ENCODE data around the gene TACSTD2. TPM values are rescaled to one million over a fixed set of nuclear protein-coding genes. Genes with fewer than 3 reads are reported as not detected.

TACSTD2 gene
- total RNA-seq, 2 donors from 2014 or later, result 219 to 310 TPM

DNA sequence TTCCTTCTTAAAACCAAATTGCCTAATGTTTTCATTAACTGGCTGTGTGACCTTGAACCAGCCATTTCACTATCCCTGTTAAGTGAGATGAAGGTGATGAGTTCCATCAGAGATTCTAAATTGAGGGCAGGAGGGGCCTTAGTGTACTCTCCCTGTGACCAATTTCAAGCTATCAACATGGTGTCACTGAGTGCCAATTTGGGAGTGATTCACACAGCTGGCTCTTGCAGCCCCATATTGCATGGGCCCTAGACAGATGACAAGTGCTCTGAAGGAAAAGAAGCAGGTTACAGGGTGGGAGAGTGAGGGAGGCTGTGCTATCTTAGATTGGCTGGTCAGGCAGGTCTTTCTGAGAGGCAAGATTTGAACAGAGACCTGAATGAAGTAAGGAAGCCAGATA is 13.0 kb upstream of the TACSTD2 start:
- H3K27me3 ChIP-seq (replicated peaks; ENCODE audit: insufficient read depth), result no peaks in the 10 kb centered on the region
- TF ChIP-seq, protein P1, sequence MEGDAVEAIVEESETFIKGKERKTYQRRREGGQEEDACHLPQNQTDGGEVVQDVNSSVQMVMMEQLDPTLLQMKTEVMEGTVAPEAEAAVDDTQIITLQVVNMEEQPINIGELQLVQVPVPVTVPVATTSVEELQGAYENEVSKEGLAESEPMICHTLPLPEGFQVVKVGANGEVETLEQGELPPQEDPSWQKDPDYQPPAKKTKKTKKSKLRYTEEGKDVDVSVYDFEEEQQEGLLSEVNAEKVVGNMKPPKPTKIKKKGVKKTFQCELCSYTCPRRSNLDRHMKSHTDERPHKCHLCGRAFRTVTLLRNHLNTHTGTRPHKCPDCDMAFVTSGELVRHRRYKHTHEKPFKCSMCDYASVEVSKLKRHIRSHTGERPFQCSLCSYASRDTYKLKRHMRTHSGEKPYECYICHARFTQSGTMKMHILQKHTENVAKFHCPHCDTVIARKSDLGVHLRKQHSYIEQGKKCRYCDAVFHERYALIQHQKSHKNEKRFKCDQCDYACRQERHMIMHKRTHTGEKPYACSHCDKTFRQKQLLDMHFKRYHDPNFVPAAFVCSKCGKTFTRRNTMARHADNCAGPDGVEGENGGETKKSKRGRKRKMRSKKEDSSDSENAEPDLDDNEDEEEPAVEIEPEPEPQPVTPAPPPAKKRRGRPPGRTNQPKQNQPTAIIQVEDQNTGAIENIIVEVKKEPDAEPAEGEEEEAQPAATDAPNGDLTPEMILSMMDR (IDR thresholded peaks at IDR 0.05), result no peak
- TF ChIP-seq POLR2A (IDR thresholded peaks at IDR 0.05) (no peak), POLR2AphosphoS5 (IDR thresholded peaks at IDR 0.05) (no peak)
- H3K4me3 ChIP-seq, result no peak overlapping the region
- H3K4me1 ChIP-seq (replicated peaks), result no peaks in the 10 kb centered on the region
- no peak for DNase-seq (ENCODE audit: low spot score)
- no peak overlapping the region for H3K27ac ChIP-seq
- H3K36me3 ChIP-seq, result no peaks in the 10 kb centered on the region
- H3K9me3 ChIP-seq, result no peaks in the 10 kb centered on the region
- intact Hi-C loops (cut with DNase I), result no loop called here

DNA sequence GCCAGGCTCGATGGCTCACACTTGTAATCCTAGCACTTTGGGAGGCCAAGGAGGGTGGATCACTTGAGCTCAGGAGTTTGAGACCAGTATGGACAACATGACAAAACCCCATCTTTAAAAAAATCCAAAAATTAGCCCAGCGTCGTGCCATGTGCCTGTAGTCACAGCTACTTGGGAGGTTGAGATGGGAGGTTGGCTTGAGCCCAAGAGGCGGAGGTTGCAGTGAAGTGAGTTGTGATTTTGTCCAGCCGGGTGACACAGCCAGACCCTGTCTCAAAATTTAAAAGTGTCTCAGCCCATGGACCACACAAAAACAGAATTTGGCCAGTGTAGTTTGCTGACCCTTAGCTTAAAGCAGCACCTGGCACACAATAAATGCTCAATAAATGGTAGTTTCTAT is 11.3 kb upstream of the TACSTD2 start:
- intact Hi-C loops (cut with DNase I), result no loop called here
- H3K9me3 ChIP-seq, result no peaks in the 10 kb centered on the region
- no peaks in the 10 kb centered on the region for H3K4me1 ChIP-seq (replicated peaks)
- no peak for DNase-seq (ENCODE audit: low spot score)
- H3K36me3 ChIP-seq, result no peaks in the 10 kb centered on the region
- TF ChIP-seq, protein P1 (IDR thresholded peaks at IDR 0.05), result no peak
- TF ChIP-seq POLR2AphosphoS5 (IDR thresholded peaks at IDR 0.05), result no peak
- TF ChIP-seq POLR2A (IDR thresholded peaks at IDR 0.05), result no peak
- H3K27me3 ChIP-seq (replicated peaks; ENCODE audit: insufficient read depth), result no peaks in the 10 kb centered on the region
- no peak overlapping the region for H3K4me3 ChIP-seq
- 75% methylated on average over 5 of the region's 5 CpGs for WGBS
- no peak overlapping the region for H3K27ac ChIP-seq

- H3K27me3 ChIP-seq (replicated peaks; ENCODE audit: insufficient read depth), result no peaks in the 10 kb centered on the region
- 94% methylated on average over 2 of the region's 2 CpGs for WGBS
- no peaks in the 10 kb centered on the region for H3K9me3 ChIP-seq
- no peak for DNase-seq (ENCODE audit: low spot score)
- intact Hi-C loops (cut with DNase I), result no loop called here
- H3K4me3 ChIP-seq, result no peak overlapping the region
- no peaks in the 10 kb centered on the region for H3K4me1 ChIP-seq (replicated peaks)
- H3K27ac ChIP-seq, result no peak overlapping the region
- no peak for TF ChIP-seq POLR2A (IDR thresholded peaks at IDR 0.05)
- no peak for TF ChIP-seq POLR2AphosphoS5 (IDR thresholded peaks at IDR 0.05)
- TF ChIP-seq, protein P1 (IDR thresholded peaks at IDR 0.05), result no peak
- H3K36me3 ChIP-seq, result no peaks in the 10 kb centered on the region
Observed at GRCh38 chr1:58587667-58588066, 10.6 kb upstream of the TACSTD2 start.

DNA sequence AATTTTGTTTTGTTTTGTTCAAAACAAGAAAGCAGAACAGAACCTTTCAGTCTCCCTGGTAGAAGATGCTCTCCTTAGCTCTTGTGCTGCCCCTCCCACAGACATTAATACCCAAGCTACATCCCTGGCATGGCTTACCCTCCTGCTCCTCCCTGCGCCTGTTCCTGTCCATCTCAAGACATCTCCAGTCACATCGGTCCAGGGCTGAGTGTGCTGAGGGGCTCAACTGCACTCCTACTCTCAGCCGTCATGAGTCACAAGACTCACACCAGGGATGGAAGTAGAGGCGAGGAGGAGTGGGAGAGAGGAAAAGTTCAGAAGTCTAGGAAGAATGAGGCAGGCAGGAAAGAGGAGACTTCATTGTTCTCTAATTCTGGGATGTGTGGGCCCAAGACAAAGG is 9.2 kb upstream of the TACSTD2 start:
- Histone ChIP-seq H3K27ac (no peak overlapping the region), H3K4me3 (no peak overlapping the region), H3K36me3 (no peaks in the 10 kb centered on the region), H3K4me1 (replicated peaks) (no peaks in the 10 kb centered on the region), H3K9me3 (no peaks in the 10 kb centered on the region), H3K27me3 (replicated peaks; ENCODE audit: insufficient read depth) (no peaks in the 10 kb centered on the region)
- no peak for DNase-seq (ENCODE audit: low spot score)
- 86% methylated on average over 4 of the region's 4 CpGs for WGBS
- TF ChIP-seq POLR2AphosphoS5 (IDR thresholded peaks at IDR 0.05), result no peak
- TF ChIP-seq POLR2A (IDR thresholded peaks at IDR 0.05), result no peak
- TF ChIP-seq, protein P1 (IDR thresholded peaks at IDR 0.05), result no peak
- intact Hi-C loops (cut with DNase I), result no loop called here

- Histone ChIP-seq H3K9me3 (no peaks in the 10 kb centered on the region), H3K36me3 (no peaks in the 10 kb centered on the region), H3K27me3 (replicated peaks; ENCODE audit: insufficient read depth) (no peaks in the 10 kb centered on the region), H3K4me1 (replicated peaks) (no peaks in the 10 kb centered on the region), H3K4me3 (no peak overlapping the region), H3K27ac (peak overlapping the region in 1 of 2 donors; percentile 56)
- no peak for DNase-seq (ENCODE audit: low spot score)
- intact Hi-C loops (cut with DNase I), result no loop called here
- TF ChIP-seq POLR2AphosphoS5 (IDR thresholded peaks at IDR 0.05) (no peak), POLR2A (IDR thresholded peaks at IDR 0.05) (no peak)
- TF ChIP-seq, protein P1 (IDR thresholded peaks at IDR 0.05), result no peak
- 65% methylated on average over 3 of the region's 3 CpGs for WGBS
Observed at GRCh38 chr1:58585581-58586151, 8.6 kb upstream of the TACSTD2 start.
